ENCODE measurements around the gene LCN1. TPM values are rescaled to one million over a fixed set of nuclear protein-coding genes. Genes with fewer than 3 reads are reported as not detected.

The LCN1 gene
- total and polyA plus RNA-seq, 5 experiments from 2014 or later = not detected

- Mint-ChIP-seq H3K4me1 (peaks cover 0 to 3% (median 0%) of the 10 kb centered on the region in 4 donors), H3K27me3 (peaks cover 0 to 7% (median 4%) of the 10 kb centered on the region in 5 donors), H3K36me3 (no peaks in the 10 kb centered on the region), H3K27ac (no peak overlapping the region), H3K4me3 (no peak overlapping the region), H3K9me3 (peaks cover 0 to 13% (median 2%) of the 10 kb centered on the region in 9 donors)
- DNase-seq = no peak
- POLR2A ChIA-PET = no interaction called here
- ATAC-seq = no peak
Measured at GRCh38 chr9:135552021-135552697, 30.9 kb downstream of the LCN1 start.

GRCh38 chr9:135552698-135553171 lies 31.5 kb downstream of the LCN1 start:
- H3K4me3 Mint-ChIP-seq = no peak overlapping the region
- H3K36me3 Mint-ChIP-seq = no peaks in the 10 kb centered on the region
- ATAC-seq = no peak
- H3K27me3 Mint-ChIP-seq = peaks cover 0 to 7% (median 4%) of the 10 kb centered on the region in 5 donors
- H3K4me1 Mint-ChIP-seq = peaks cover 0 to 3% (median 0%) of the 10 kb centered on the region in 4 donors
- POLR2A ChIA-PET = no interaction called here
- no peak for DNase-seq
- no peak overlapping the region for H3K27ac Mint-ChIP-seq
- H3K9me3 Mint-ChIP-seq = peaks cover 0 to 13% (median 2%) of the 10 kb centered on the region in 9 donors

- H3K36me3 Mint-ChIP-seq = no peaks in the 10 kb centered on the region
- ATAC-seq = no peak
- peaks cover 0 to 13% (median 2%) of the 10 kb centered on the region in 9 donors for H3K9me3 Mint-ChIP-seq
- no peak overlapping the region for H3K4me3 Mint-ChIP-seq
- no peak for DNase-seq
- peaks cover 0 to 3% (median 0%) of the 10 kb centered on the region in 4 donors for H3K4me1 Mint-ChIP-seq
- no peak overlapping the region for H3K27ac Mint-ChIP-seq
- POLR2A ChIA-PET = no interaction called here
- H3K27me3 Mint-ChIP-seq = peaks cover 2 to 15% (median 6%) of the 10 kb centered on the region in 5 donors
Measured at GRCh38 chr9:135554718-135555117, 33.5 kb downstream of the LCN1 start.

- Mint-ChIP-seq H3K9me3 (peaks cover 0 to 13% (median 2%) of the 10 kb centered on the region in 9 donors), H3K4me1 (peaks cover 0 to 3% (median 0%) of the 10 kb centered on the region in 4 donors), H3K27ac (no peak overlapping the region), H3K4me3 (no peak overlapping the region), H3K27me3 (peaks cover 2 to 20% (median 8%) of the 10 kb centered on the region in 5 donors), H3K36me3 (no peaks in the 10 kb centered on the region)
- DNase-seq (no peak), ATAC-seq (no peak)
- POLR2A ChIA-PET = no interaction called here
Measured at GRCh38 chr9:135555203-135555602, 34.0 kb downstream of the LCN1 start.

GRCh38 chr9:135555910-135556309 lies 34.7 kb downstream of the LCN1 start:
- H3K36me3 Mint-ChIP-seq = no peaks in the 10 kb centered on the region
- H3K27me3 Mint-ChIP-seq = peaks cover 3 to 20% (median 10%) of the 10 kb centered on the region in 5 donors
- ATAC-seq = no peak

GRCh38 chr9:135559606-135560005 lies 38.4 kb downstream of the LCN1 start:
- H3K27ac Mint-ChIP-seq = no peak overlapping the region
- H3K36me3 Mint-ChIP-seq = no peaks in the 10 kb centered on the region
- no peak for ATAC-seq
- H3K9me3 Mint-ChIP-seq = peaks cover 0 to 12% (median 2%) of the 10 kb centered on the region in 9 donors
- POLR2A ChIA-PET = no interaction called here
- H3K27me3 Mint-ChIP-seq = peaks cover 3 to 42% (median 10%) of the 10 kb centered on the region in 5 donors
- peaks cover 0 to 3% (median 0%) of the 10 kb centered on the region in 4 donors for H3K4me1 Mint-ChIP-seq
- no peak overlapping the region for H3K4me3 Mint-ChIP-seq
- no peak for DNase-seq

More at GRCh38 chr9:135555910-135556309, 34.7 kb downstream of the LCN1 start:
- Mint-ChIP-seq H3K4me3 (no peak overlapping the region), H3K9me3 (peaks cover 0 to 13% (median 2%) of the 10 kb centered on the region in 9 donors), H3K4me1 (peaks cover 0 to 3% (median 0%) of the 10 kb centered on the region in 4 donors), H3K27ac (no peak overlapping the region)
- no peak for DNase-seq
- POLR2A ChIA-PET = no interaction called here

GRCh38 chr9:135561391-135562234 lies 40.4 kb downstream of the LCN1 start, which contains the start of gene PAEP:
PAEP (plus strand) TSS chr9:135561756.
- H3K27me3 Mint-ChIP-seq = peaks cover 6 to 59% (median 20%) of the 10 kb centered on the region in 5 donors
- peaks cover 0 to 2% (median 0%) of the 10 kb centered on the region in 9 donors for H3K9me3 Mint-ChIP-seq
- ATAC-seq = no peak
- no peak within 1 kb of the TSS for H3K27ac Mint-ChIP-seq
- no peaks in the 10 kb centered on the region for H3K4me1 Mint-ChIP-seq
- POLR2A ChIA-PET = no interaction called here
- no peak for DNase-seq
- no peaks in the 10 kb centered on the region for H3K36me3 Mint-ChIP-seq
- H3K4me3 Mint-ChIP-seq = no peak within 1 kb of the TSS

- Mint-ChIP-seq H3K4me1 (no peaks in the 10 kb centered on the region), H3K4me3 (no peak overlapping the region), H3K27me3 (peaks cover 8 to 62% (median 24%) of the 10 kb centered on the region in 5 donors), H3K36me3 (no peaks in the 10 kb centered on the region), H3K27ac (no peak overlapping the region), H3K9me3 (peaks cover 0 to 2% (median 0%) of the 10 kb centered on the region in 9 donors)
- DNase-seq (no peak), ATAC-seq (no peak)
- POLR2A ChIA-PET = no interaction called here
Measured at GRCh38 chr9:135562235-135562745, 41.0 kb downstream of the LCN1 start.

- POLR2A ChIA-PET = no interaction called here
- DNase-seq = no peak
- ATAC-seq = no peak
- no peaks in the 10 kb centered on the region for H3K4me1 Mint-ChIP-seq
- no peaks in the 10 kb centered on the region for H3K36me3 Mint-ChIP-seq
- H3K9me3 Mint-ChIP-seq = peaks cover 0 to 2% (median 0%) of the 10 kb centered on the region in 9 donors
- H3K27me3 Mint-ChIP-seq = peaks cover 8 to 62% (median 24%) of the 10 kb centered on the region in 5 donors
- H3K4me3 Mint-ChIP-seq = no peak overlapping the region
- no peak overlapping the region for H3K27ac Mint-ChIP-seq
Measured at GRCh38 chr9:135563039-135563476, 41.8 kb downstream of the LCN1 start.

GRCh38 chr9:135563858-135564257 lies 42.6 kb downstream of the LCN1 start:
- no peak for ATAC-seq
- Mint-ChIP-seq H3K36me3 (no peaks in the 10 kb centered on the region), H3K27ac (no peak overlapping the region), H3K27me3 (peaks cover 8 to 55% (median 24%) of the 10 kb centered on the region in 5 donors), H3K9me3 (peaks cover 0 to 5% (median 0%) of the 10 kb centered on the region in 9 donors), H3K4me1 (no peaks in the 10 kb centered on the region), H3K4me3 (no peak overlapping the region)
- POLR2A ChIA-PET = no interaction called here
- no peak for DNase-seq

GRCh38 chr9:135565141-135565628 lies 43.9 kb downstream of the LCN1 start:
- ATAC-seq (no peak), DNase-seq (no peak)
- peaks cover 5 to 42% (median 21%) of the 10 kb centered on the region in 5 donors for H3K27me3 Mint-ChIP-seq
- H3K27ac Mint-ChIP-seq = no peak overlapping the region
- peaks cover 0 to 12% (median 6%) of the 10 kb centered on the region in 9 donors for H3K9me3 Mint-ChIP-seq
- POLR2A ChIA-PET = no interaction called here
- no peak overlapping the region for H3K4me3 Mint-ChIP-seq
- no peaks in the 10 kb centered on the region for H3K4me1 Mint-ChIP-seq
- peaks cover 0 to 5% (median 0%) of the 10 kb centered on the region in 3 donors for H3K36me3 Mint-ChIP-seq

GRCh38 chr9:135565636-135566035 lies 44.4 kb downstream of the LCN1 start:
- Mint-ChIP-seq H3K36me3 (peaks cover 0 to 5% (median 0%) of the 10 kb centered on the region in 3 donors), H3K9me3 (peaks cover 0 to 12% (median 6%) of the 10 kb centered on the region in 9 donors), H3K4me1 (no peaks in the 10 kb centered on the region), H3K27me3 (peaks cover 3 to 42% (median 18%) of the 10 kb centered on the region in 5 donors), H3K4me3 (no peak overlapping the region), H3K27ac (no peak overlapping the region)
- ATAC-seq (no peak), DNase-seq (peak in 1 of 10 donors; percentile 14)
- POLR2A ChIA-PET = no interaction called here
